Right lobe of liver (tissue), 6 donors: Measurements from ENCODE around the gene TRAPPC6A. TPM values are rescaled to one million over a fixed set of nuclear protein-coding genes. Genes with fewer than 3 reads are reported as not detected.

Experiments
- ATAC-seq, 4 donors: fragments of 200-7000 bp; cut with Tn5 transposase; one replicate each; pipeline ENCODE4 v1.9.1; 2020; ENCODE audit warnings: mild to moderate bottlenecking in 4 of 4, moderate library complexity in 4 of 4
- DNase-seq, 3 donors: peaks; one replicate each; pipeline ENCODE4 v3.0.0-alpha.2; 2020
- H3K27ac ChIP-seq, 3 donors: fragments of 200-600 bp; one replicate each; pipeline ENCODE4 v1.8.0; 2022
- H3K27me3 ChIP-seq, 2 donors: fragments of 200-600 bp; one replicate each; pipeline ENCODE4 v1.8.0; 2022
- H3K36me3 ChIP-seq, 4 donors: fragments of 200-600 bp; sonication (generic) in 1 of 4; one replicate each; pipeline versions ENCODE4 v1.5.1 to v1.8.0; 2017 to 2022; ENCODE audit warnings: control low read depth in 1 of 4
- H3K4me1 ChIP-seq, 4 donors: fragments of 200-600 bp; sonication (generic) in 1 of 4; one replicate each; pipeline versions ENCODE4 v1.5.1 to v1.8.0; 2017 to 2022; ENCODE audit warnings: control low read depth in 1 of 4
- H3K4me3 ChIP-seq, 3 donors: fragments of 200-600 bp; one replicate each; pipeline ENCODE4 v1.8.0; 2022
- H3K9me3 ChIP-seq, 4 donors: fragments of 200-600 bp; sonication (generic) in 1 of 4; one replicate each; pipeline versions ENCODE4 v1.5.1 to v1.8.0; 2017 to 2022; ENCODE audit warnings: control low read depth in 1 of 4
- POLR2A ChIP-seq: fragments of 450-650 bp; IDR thresholded peaks from one replicate; pipeline ENCODE4 v1.6.1; 2017; ENCODE audit warnings: antibody characterized with exemption, mild to moderate bottlenecking
- WGBS: methylation state at CpG from one replicate; pipeline ENCODE4 v1.1.6; 2018; ENCODE audit warnings: low coverage, low lambda C conversion rate; ENCODE audit not compliant: insufficient coverage; ENCODE audit errors: missing lambda C conversion rate; 5-methylcytosine and 5-hydroxymethylcytosine counted together
- intact Hi-C, 2 donors: fragments of 100-400 bp; cut with DNase I; formaldehyde crosslinking; loops; one replicate each; pipeline versions ENCODE4 v1.11.2 to v1.14.1; 2022
- total RNA-seq, 6 experiments: library from RNA; depleted of rRNA in 2 of 6; stranded (reverse); fragments of >200 nt in 2 of 6; fragmentation: NEBNext Ultra II Directional in 3 of 6; extraction: Animal tissue kit (Norgen Biotek cat#: 25700) in 3 of 6; gene quantifications; one replicate each; pipeline versions ENCODE4 v1.1.0 to v1.2.4, GENCODE V29; 2016 to 2023
- TF ChIP-seq, protein P1 (sequence below), 4 donors: fragments of 200-600 bp in 3 of 4; fragments of 450-650 bp in 1 of 4; IDR thresholded peaks; one replicate each; pipeline versions ENCODE4 v1.5.1 to v1.8.0; 2016 to 2022; ENCODE audit warnings: antibody characterized with exemption in 4 of 4, mild to moderate bottlenecking in 2 of 4
- donor health status: DM: no; HTN: yes; CAD: no.
- donor health status: DM: no; HTN: no; CAD: no.
- donor health status: DM: no; HTN: no; CAD: no.
- donor health status: DM: no; HTN: yes; CAD: no.
- donor health status: DM: no; HTN: yes; CAD: no.

Gene TRAPPC6A
- total RNA-seq, 6 experiments from 2014 or later: 13.1 to 33.3 (median 23.7) TPM

DNA sequence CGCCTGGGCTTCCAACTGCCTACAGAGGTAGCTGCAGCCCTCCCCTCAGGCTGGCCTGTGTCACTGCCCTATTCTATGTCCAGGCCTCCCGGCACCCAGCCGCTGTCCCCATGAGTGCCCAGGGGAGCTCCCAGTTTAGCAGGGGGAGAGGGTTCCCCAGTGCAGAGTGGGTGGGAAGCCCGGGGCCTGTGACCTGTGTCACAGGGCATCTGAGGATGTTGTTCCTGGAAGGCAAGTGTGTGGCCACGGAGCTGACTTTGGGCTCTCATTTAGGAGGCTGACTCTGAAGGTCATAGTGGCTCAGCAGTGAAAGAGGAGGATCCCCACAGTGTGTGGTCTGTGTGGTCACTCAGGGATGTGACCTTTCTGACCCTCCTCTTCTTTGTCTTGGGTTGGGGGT lies 59.9 kb downstream of the TRAPPC6A start:
- Histone ChIP-seq H3K4me1 (peaks cover 0 to 9% (median 4%) of the 10 kb centered on the region in 4 donors), H3K36me3 (no peaks in the 10 kb centered on the region), H3K27me3 (no peaks in the 10 kb centered on the region), H3K9me3 (no peaks in the 10 kb centered on the region), H3K4me3 (no peak overlapping the region), H3K27ac (no peak overlapping the region)
- WGBS: 45% methylated on average over 2 of the region's 5 CpGs
- intact Hi-C loops: no loop called here
- DNase-seq (no peak), ATAC-seq (no peak)
- TF ChIP-seq POLR2A: no peak
- TF ChIP-seq, protein P1, sequence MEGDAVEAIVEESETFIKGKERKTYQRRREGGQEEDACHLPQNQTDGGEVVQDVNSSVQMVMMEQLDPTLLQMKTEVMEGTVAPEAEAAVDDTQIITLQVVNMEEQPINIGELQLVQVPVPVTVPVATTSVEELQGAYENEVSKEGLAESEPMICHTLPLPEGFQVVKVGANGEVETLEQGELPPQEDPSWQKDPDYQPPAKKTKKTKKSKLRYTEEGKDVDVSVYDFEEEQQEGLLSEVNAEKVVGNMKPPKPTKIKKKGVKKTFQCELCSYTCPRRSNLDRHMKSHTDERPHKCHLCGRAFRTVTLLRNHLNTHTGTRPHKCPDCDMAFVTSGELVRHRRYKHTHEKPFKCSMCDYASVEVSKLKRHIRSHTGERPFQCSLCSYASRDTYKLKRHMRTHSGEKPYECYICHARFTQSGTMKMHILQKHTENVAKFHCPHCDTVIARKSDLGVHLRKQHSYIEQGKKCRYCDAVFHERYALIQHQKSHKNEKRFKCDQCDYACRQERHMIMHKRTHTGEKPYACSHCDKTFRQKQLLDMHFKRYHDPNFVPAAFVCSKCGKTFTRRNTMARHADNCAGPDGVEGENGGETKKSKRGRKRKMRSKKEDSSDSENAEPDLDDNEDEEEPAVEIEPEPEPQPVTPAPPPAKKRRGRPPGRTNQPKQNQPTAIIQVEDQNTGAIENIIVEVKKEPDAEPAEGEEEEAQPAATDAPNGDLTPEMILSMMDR (IDR thresholded peaks at IDR 0.05): no peak

DNA sequence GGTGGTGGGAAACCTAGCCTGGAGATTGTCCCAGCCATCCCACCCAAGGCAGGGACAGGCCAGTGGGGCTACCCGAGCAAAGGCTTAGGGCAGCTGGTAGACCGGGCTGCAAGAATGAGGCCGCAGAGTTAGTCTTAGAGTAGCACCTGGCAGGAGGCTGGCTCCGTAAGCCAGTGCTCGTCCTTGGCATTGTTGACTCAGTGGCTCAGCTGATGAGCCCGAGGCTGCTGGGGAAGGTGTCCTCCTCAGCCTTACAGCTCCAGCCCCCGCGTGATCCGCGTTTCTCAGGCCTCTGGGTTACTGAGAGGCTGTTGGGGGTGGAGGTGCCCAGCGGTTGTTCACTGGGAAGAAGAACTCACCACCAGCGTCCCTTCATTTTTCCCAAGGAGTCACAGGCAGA lies 60.4 kb downstream of the TRAPPC6A start:
- Histone ChIP-seq H3K9me3 (no peaks in the 10 kb centered on the region), H3K27ac (no peak overlapping the region), H3K4me3 (no peak overlapping the region), H3K36me3 (no peaks in the 10 kb centered on the region), H3K4me1 (peaks cover 0 to 12% (median 5%) of the 10 kb centered on the region in 4 donors), H3K27me3 (no peaks in the 10 kb centered on the region)
- no peak for TF ChIP-seq POLR2A
- TF ChIP-seq, protein P1 (IDR thresholded peaks at IDR 0.05): no peak
- WGBS: 89% methylated on average over 3 of the region's 12 CpGs
- no peak for DNase-seq
- intact Hi-C loops: no loop called here
- ATAC-seq: no peak

DNA sequence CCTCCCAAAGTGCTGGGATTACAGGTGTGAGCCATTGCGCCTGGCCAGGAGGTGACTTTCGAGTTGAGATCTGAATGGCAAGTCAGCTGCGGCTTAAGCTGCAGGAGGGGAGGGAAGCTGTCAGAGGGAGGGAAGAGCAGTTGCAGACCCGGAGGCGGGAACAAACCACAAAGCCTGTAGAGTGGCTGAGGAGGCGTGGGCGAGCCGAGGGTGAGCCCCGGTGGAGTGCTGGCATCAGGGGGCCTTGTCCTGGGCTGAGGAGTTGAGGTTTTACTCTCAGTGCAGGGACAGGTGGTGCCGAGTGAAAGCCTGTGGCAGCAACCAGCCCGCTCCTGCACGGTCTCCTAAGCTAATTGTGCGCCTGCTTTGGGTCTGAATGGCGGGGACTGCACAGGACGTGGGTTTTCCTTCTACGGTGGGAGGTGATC lies 60.9 kb downstream of the TRAPPC6A start:
- ATAC-seq (peak in 1 of 4 donors; percentile 19), DNase-seq (no peak)
- WGBS: 64% methylated on average over 7 of the region's 16 CpGs
- no peaks in the 10 kb centered on the region for H3K9me3 ChIP-seq
- H3K27me3 ChIP-seq: no peaks in the 10 kb centered on the region
- H3K4me3 ChIP-seq: no peak overlapping the region
- intact Hi-C loops: no loop called here
- TF ChIP-seq, protein P1 (IDR thresholded peaks at IDR 0.05): no peak
- no peak for TF ChIP-seq POLR2A
- no peak overlapping the region for H3K27ac ChIP-seq
- H3K36me3 ChIP-seq: no peaks in the 10 kb centered on the region
- peaks cover 0 to 12% (median 5%) of the 10 kb centered on the region in 4 donors for H3K4me1 ChIP-seq

DNA sequence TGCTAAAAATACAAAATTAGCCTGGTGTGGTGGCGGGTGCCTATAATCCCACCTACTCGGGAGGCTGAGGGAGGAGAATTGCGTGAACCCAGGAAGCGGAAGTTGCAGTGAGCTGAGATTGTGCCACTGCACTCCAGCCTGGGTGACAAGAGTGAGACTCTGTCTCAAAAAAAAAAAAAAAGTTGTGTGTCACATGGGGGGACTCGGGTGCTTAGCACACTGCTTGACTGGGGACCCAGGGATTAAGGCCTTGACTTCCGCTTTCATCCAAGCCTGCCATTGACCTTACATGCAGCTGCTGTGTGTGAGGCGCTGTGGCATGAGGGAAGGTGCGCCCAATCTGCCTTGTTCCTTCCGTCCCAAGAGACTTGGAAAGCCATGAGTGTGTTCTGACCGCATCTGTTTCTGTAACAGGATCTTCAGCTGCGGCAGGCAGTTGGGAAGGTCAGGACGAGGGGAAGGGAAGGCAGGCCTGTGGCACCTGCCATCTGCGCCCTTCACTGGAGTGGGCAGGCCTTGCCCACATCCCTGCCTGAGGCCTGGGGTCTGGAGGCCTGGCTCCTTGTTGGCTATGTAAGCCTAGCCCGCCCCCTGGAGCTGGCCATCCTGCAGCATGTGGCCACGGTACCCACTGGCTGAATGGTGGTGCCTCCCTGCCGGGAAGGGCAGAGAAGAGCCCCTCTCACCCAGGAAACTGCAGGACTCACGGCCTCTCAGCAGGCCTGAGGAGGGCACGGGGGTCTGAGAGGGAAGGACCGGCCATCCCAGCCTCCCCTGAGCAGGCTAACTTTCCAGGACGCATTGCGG lies 62.0 kb downstream of the TRAPPC6A start:
- Histone ChIP-seq H3K4me3 (no peak overlapping the region), H3K4me1 (peaks cover 0 to 12% (median 5%) of the 10 kb centered on the region in 4 donors), H3K36me3 (no peaks in the 10 kb centered on the region), H3K27me3 (no peaks in the 10 kb centered on the region), H3K27ac (no peak overlapping the region), H3K9me3 (no peaks in the 10 kb centered on the region)
- peak in 1 of 4 donors; percentile 16 for ATAC-seq
- intact Hi-C loops: no loop called here
- DNase-seq: no peak
- 92% methylated on average over 9 of the region's 21 CpGs for WGBS
- no peak for TF ChIP-seq POLR2A
- TF ChIP-seq, protein P1 (IDR thresholded peaks at IDR 0.05): no peak
